Measurements from ENCODE around the gene KLF7.

DNA sequence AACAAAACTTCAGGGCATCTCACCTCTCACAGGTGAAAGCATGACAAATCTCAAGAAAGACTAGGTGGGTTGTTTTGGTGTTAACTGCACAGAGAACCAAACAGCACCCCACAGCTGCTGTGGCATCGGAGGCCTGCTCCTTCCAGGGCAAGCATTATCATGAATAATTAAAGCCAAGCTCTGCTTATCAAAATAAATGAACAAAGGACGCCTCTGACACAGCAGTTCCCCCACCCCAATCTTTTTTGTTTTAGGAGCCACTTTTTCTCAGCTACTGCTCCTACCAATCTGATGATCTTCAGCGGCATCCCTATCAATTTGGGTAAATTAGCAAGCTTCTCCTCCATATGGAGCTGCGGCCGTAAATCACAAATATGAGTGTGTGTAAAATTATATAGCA, 58.6 kb downstream of the KLF7 start:
- TF ChIP-seq SIN3A (IDR thresholded peaks at IDR 0.05; ENCODE audit: borderline replicate concordance, insufficient read depth, low read depth, low read length): no peak
- TF ChIP-seq, protein P1, sequence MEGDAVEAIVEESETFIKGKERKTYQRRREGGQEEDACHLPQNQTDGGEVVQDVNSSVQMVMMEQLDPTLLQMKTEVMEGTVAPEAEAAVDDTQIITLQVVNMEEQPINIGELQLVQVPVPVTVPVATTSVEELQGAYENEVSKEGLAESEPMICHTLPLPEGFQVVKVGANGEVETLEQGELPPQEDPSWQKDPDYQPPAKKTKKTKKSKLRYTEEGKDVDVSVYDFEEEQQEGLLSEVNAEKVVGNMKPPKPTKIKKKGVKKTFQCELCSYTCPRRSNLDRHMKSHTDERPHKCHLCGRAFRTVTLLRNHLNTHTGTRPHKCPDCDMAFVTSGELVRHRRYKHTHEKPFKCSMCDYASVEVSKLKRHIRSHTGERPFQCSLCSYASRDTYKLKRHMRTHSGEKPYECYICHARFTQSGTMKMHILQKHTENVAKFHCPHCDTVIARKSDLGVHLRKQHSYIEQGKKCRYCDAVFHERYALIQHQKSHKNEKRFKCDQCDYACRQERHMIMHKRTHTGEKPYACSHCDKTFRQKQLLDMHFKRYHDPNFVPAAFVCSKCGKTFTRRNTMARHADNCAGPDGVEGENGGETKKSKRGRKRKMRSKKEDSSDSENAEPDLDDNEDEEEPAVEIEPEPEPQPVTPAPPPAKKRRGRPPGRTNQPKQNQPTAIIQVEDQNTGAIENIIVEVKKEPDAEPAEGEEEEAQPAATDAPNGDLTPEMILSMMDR (IDR thresholded peaks at IDR 0.05): no peak
